HG03469 (cell line): ENCODE measurements around the gene JAK1.
"Not testable (repeated sequence)": the region's sequence is repeated elsewhere in the genome, so short reads cannot be mapped to it uniquely, and the experiment has no call there.

Source experiments
- ATAC-seq: cut with Tn5 transposase; IDR thresholded peaks from one replicate; pipeline ENCODE4 v1.9.1; 2021; ENCODE audit warnings: mild to moderate bottlenecking, moderate library complexity, moderate number of reproducible peaks; ENCODE audit not compliant: unreplicated experiment

JAK1 gene

GRCh38 chr1:64966158-64966971 is at the start of gene JAK1:
Gene JAK1 (minus strand): TSS chr1:64966549. CDS start chr1:64886264, 80,285 bp downstream.
- ATAC-seq, result peak; percentile 57

GRCh38 chr1:65014321-65014720 is 48.0 kb upstream of the JAK1 start:
- no peak for ATAC-seq

GRCh38 chr1:65011983-65012382 is 45.6 kb upstream of the JAK1 start:
- no peak for ATAC-seq

- ATAC-seq, result no peak
Measured at GRCh38 chr1:65009724-65010420, 43.5 kb upstream of the JAK1 start.

- no peak for ATAC-seq
Measured at GRCh38 chr1:65009176-65009575, 42.8 kb upstream of the JAK1 start.

GRCh38 chr1:65006806-65007205 is 40.5 kb upstream of the JAK1 start:
- ATAC-seq, result no peak

DNA sequence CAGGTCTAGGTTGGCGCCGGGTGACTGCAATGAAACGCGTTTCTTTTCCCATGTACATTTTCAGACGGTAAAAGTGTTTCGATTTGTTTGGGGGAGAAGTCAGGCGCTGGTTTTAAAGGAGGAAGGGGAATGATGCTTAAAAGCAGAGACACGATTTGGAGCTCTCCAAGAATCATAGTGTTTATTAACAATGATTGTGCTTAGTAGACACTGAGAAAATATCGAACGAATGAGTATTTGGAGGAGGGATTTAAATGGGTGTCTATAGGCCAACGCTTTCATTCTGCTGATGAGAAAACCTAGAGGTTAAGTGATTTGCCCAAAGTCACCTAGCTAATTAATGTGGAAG is 36.9 kb upstream of the JAK1 start:
- no peak for ATAC-seq

DNA sequence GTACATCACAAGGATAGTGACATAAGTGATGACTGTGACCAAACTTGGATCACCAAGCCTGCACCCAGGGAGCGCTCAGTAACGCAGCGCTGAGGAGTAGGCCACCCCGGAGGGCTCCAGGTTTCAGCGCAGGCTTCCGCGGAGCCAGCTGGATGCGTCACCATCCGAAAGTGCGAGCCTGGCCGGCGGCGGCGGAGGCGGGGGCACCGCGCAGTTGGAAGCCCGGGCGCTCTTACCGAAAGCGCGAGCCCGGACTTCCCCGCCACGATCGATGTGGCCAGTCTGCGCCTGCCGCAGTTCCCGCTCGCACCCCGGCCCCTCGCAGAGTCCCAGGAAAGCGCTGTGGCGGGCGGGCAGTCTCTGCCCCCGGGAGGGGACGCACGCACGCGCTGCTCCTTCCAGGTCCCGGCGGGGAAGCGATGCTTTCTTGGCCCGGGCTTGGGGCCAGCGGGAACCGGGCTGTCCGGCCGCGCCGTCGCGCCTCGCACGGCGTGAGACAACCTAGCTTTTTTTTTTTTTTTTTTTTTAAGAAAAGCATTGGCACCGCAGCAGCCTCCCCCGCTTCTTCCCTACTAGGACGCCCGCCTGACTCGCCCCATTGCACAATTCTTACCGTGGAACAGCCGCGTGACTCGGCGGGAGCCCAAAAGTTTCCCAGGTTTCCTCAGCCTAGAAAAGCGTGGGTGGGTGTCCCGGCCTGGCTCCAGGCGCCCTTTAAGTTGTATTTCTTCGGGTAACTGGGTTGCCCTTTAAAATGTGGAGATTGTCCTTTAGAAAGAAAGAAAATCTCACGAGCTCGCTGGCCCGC is 36.4 kb upstream of the JAK1 start:
- peak; percentile 61 for ATAC-seq

DNA sequence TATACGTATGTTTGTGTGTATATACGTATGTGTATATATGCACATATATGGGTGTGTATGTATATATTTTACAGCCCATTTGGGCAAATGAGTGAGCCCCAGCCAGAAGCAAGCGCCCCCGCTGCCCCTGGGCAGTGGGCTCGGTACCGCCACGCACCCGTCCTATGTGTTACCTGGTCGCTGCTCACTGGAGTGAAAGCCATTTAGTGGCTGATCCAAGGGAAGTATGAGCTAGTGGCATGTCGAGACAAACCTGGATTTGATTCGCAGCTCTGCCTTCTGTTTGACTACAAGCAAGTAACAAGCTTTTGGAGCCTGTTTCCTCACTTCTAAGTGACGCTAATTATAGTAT is 35.8 kb upstream of the JAK1 start:
- no peak for ATAC-seq

GRCh38 chr1:65001231-65001792 is 35.0 kb upstream of the JAK1 start:
- no peak for ATAC-seq

DNA sequence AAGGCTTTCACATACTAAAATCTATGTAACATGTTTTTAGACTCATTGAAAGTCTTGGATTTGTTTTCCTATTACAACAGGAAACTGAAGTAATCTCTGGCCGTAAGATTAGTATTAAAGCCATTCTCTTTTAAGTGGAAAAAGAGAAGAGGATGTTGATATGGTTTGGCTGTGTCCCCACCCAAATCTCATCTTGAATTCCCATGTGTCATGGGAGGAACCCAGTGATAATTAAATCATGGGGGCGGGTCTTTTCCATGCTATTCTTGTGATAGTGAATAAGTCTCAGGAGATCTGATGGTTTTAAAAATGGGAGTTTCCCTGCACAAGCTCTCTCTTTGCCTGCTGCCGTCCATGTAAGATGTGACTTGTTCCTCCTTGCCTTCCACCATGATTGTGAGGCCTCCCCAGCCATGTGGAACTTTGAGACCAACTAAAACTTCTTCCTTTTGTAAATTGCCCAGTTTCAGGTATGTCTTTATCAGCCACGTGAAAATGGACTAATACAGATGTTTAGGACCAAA is 32.1 kb upstream of the JAK1 start:
- not testable (repeated sequence) for ATAC-seq

DNA sequence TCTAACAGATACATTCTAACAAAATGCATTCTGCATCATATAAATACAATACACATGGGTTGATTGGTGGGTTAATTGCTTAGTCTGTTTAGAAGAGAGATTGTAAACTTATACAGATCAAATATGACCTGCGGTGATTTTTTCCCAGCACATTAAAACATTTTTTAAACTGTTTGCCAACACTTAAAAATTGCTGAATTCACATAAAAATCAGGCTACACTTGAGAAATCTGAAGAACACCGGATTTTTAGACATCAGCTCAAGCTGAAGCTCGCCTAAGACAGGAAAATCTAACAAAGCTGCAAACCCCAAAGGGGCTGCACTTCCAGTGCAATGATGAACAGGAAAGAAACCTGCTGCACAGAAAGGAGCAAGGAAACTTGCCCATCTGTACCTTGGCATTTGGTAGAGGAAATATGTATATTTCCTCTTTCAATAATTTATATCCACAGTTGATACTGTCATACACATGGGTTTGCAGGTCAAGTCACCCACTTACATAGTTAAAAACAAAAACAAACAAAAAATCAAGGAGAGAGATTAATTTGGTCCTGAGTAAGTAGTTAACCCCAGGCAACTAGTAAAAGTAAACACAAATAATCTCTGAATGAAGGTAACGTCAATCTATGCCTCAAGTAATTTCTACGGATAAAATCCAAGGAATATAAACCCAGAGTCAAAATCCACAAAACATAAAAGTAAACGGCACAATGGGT is 30.4 kb upstream of the JAK1 start:
- no peak for ATAC-seq

DNA sequence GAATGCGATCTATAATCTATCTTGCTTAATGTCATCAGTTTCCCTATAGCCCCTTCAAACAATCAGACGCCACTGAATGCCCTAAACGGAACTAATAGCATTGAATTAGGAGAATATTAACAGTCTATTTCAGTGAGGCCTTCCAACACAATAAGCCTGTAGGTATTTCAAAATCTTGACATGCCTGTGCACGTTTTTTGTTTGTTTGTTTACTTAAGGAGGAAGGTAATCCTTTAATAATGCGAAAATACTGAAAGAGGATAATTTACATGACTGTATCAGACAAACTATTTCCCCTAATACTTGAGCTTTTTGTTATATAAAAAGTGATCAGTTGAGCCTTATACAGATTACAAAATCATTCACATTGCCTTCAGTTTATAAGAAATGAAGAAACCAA is 29.0 kb upstream of the JAK1 start:
- no peak for ATAC-seq

- peak; percentile 95 for ATAC-seq
Measured at GRCh38 chr1:64986903-64987871, 20.8 kb upstream of the JAK1 start.

DNA sequence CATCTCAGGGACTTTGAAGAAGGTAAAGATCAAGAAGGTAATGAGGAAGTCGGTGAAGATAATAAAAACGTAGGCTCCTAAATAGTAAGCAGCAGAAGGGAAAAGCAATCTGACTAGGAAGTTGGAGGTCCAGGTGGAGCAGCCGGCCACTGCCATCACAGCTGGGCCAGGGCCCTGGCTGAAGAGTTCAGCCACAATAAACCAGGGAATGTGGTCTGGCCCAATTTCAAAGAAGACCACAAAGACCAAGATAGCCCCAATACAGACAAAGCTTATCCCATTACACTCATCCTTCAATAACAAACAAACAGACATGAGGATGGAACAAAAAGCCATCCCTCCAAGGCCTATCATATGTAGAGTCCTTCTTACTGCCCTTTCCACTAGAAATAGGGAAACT is 18.4 kb upstream of the JAK1 start:
- no peak for ATAC-seq

GRCh38 chr1:64984106-64984505 is 17.8 kb upstream of the JAK1 start:
- ATAC-seq, result no peak

DNA sequence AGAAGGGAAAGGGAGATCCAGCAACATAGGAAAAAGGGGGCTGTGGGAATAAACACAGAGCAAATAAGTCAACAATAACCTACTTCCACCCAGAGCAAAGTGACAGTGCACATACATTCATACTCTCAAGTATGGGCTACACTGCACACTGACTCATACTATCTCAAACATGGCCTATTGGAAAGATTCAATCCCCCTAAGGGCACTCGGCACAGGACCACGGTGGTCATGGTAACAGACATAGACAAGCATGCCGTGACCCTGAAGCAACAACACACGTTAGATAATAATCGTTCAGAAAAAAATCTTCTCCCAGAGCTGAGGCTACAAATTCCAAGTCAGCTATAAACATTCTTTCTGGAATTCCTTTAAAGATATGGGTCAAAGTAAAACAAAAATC is 16.8 kb upstream of the JAK1 start:
- ATAC-seq, result no peak

- no peak for ATAC-seq
Measured at GRCh38 chr1:64981601-64982533, 15.5 kb upstream of the JAK1 start.
